HG03095 (cell line): Measurements from ENCODE around the gene CTBP1.

Experiments used
- ATAC-seq: cut with Tn5 transposase; IDR thresholded peaks from one replicate; pipeline ENCODE4 v1.9.1; 2021; ENCODE audit warnings: moderate library complexity; ENCODE audit not compliant: unreplicated experiment

CTBP1 gene

DNA sequence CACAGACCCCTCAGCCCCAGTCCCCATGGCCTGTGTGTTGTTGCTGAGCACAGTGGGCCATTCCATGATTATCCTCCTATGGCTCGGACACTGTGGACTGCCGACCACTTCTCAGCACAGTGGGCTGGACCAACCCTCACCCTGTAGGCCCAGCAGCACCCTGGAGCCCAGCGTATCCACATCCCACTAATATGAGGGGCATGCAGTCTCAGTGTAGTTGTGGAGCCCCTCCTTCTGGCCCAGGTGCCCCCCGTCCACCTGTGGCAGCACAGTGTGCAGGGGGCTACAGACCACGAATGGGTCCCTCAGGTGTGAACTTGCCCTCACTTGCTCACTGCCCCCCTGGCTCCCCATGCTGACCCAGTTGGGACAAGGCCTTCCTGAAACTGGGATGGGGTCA, 84.5 kb downstream of the CTBP1 start:
- no peak for ATAC-seq

DNA sequence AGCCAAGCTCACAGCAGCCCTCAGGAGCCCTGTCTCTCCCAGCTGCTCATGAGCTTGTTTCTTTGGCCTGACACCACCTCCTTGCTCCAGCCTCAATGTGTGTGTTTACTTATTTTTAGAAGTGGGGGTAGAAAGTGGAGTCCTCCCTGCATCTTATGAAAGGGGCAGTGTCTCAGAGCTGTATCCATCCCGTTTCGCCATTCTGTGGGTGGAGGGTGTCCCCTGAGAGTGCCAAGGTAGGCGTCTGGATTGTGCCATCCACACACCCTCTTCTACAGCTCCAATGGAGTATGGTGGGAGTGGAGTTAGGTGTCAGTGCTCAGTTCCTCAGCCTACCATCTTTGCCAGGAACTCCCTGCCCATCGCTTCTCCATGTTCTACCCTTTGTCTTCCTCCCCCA, 84.9 kb downstream of the CTBP1 start:
- ATAC-seq = no peak
